SK-N-MC (cell line): ENCODE measurements around the gene CD300LG.

Experiments
- DNase-seq: peaks from one replicate; pipeline ENCODE4 v3.0.0-alpha.2; 2011; ENCODE audit warnings: low read depth, low spot score
- H3K27ac ChIP-seq: fragments of 200-600 bp; sonication (generic); 2 replicates; pipeline ENCODE4 v1.5.1; 2016; ENCODE audit warnings: mixed run types
- H3K36me3 ChIP-seq: fragments of 200-600 bp; sonication (generic); 2 replicates; pipeline ENCODE4 v1.6.1; 2017; ENCODE audit warnings: antibody characterized with exemption, low read length, mixed read lengths; ENCODE audit not compliant: insufficient read depth
- H3K4me3 ChIP-seq: fragments of 200-600 bp; sonication (generic); 2 replicates; pipeline ENCODE4 v1.5.1; 2016
- H3K9ac ChIP-seq: fragments of 200-600 bp; sonication (generic); 2 replicates; pipeline ENCODE4 v1.8.0; 2017; ENCODE audit warnings: mixed run types, mixed read lengths; ENCODE audit not compliant: insufficient read length
- H3K9me3 ChIP-seq: fragments of 200-600 bp; sonication (generic); 2 replicates; pipeline ENCODE4 v1.6.1; 2017; ENCODE audit warnings: low read depth, mild to moderate bottlenecking, antibody characterized with exemption, low read length, moderate library complexity, mixed read lengths
- EZH2 ChIP-seq: fragments of 200-600 bp; sonication (generic); IDR thresholded peaks from one replicate; pipeline ENCODE4 v1.6.1; 2017; ENCODE audit warnings: antibody characterized with exemption
- FOXP2 ChIP-seq: optimal IDR thresholded peaks from 2 replicates; pipeline ENCODE3; 2011; ENCODE audit warnings: mild to moderate bottlenecking, moderate library complexity; ENCODE audit not compliant: insufficient read depth; ENCODE audit errors: extremely low read length, control extremely low read depth
- POLR2AphosphoS5 ChIP-seq: IDR thresholded peaks from 2 replicates; pipeline ENCODE4 v1.6.1; 2012; ENCODE audit warnings: mild to moderate bottlenecking, low read depth, low read length, borderline replicate concordance

The CD300LG gene

GRCh38 chr17:43877451-43878155 lies 30.6 kb downstream of the CD300LG start:
- no peaks in the 10 kb centered on the region for H3K9me3 ChIP-seq
- no peak overlapping the region for H3K4me3 ChIP-seq
- H3K27ac ChIP-seq = no peak overlapping the region
- no peak for TF ChIP-seq POLR2AphosphoS5
- no peak for TF ChIP-seq FOXP2
- no peak for TF ChIP-seq EZH2
- DNase-seq = no peak
- no peak overlapping the region for H3K9ac ChIP-seq
- H3K36me3 ChIP-seq = no peaks in the 10 kb centered on the region

DNA sequence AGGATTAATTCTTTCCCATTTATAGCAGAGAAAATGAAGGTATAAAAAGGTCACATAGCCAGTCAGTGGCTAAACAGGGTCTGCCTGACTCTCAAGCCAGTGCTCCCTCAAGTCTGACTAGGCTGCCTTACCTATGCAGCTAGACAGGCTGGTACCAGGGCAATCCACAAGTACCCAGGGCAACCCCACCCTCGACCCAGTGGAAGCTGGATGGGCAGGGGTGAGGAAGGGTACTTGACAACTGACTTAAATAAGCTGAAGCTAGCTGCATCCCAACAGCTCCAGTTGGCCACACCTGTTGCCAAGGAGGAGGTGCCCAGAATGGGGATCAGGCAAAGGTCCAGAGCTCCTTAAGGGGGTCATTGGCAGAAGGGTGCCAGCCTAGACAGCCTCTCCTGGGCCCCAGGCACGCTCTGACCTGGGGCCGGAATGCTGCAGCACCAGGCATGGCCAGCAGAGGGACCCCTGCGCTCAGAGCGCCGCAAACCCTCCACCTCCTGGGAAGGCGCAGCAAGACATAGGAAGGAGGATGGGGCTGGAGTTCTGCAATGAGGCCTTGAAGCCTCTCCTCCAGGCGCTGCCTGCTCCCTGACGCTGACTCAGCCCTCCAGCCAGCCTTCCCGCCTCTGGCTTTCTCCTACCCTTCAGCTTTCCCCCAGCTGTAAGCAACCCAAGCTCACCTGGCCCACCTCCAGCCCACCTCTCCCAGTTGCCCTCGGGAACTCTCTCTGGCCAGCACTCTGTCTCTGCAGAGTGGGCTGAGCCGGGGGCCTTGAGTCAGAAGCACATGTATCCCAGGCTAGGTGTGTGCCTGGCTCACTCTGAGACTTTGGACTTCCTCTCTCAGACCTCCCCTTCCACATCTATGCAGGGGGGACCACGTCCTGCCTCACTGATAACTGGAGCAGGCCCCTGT lies 31.5 kb downstream of the CD300LG start:
- H3K4me3 ChIP-seq = no peak overlapping the region
- peak overlapping the region; percentile 4 for H3K9ac ChIP-seq
- no peaks in the 10 kb centered on the region for H3K9me3 ChIP-seq
- no peak for TF ChIP-seq EZH2
- peak; percentile 52 for TF ChIP-seq FOXP2
- TF ChIP-seq POLR2AphosphoS5 = no peak
- H3K36me3 ChIP-seq = no peaks in the 10 kb centered on the region
- peak overlapping the region; percentile 4; the same call in 1 of the 2 replicates for H3K27ac ChIP-seq
- peak; percentile 56 for DNase-seq

DNA sequence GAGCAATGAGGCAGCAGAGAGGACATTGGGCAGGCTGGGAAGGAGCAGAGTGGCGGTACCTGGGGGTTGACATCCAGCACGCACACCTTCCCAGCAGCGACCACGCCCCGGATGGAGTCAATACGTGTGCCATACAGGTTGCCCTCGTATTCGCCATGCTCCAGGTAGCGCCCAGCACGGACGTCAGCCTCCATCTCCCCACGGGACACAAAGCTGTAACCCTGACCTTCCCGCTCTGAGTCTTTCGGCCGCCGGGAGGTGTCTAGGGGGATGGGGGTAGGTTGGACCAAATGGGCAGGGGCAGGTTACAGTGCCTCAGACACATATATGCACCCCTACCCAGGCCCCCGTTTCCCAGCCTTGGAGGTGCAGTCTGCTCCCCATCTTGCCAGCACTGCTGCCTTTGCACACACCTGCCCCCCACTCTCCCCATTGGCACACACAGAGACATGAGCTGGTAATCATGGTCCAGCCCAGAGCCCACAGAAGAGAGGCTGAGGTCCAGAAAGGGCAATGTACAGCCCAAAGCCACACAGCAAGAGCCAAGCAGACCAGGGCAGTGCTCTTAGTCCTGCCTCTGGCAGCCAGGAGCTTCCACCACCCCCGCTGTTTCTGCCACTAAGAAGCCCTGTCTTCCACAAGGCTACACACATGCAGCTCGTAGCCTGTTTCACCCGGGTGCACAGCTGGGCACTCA lies 32.9 kb downstream of the CD300LG start:
- Histone ChIP-seq H3K36me3 (no peaks in the 10 kb centered on the region), H3K9ac (no peak overlapping the region), H3K27ac (no peak overlapping the region), H3K9me3 (no peaks in the 10 kb centered on the region), H3K4me3 (no peak overlapping the region)
- DNase-seq = no peak
- no peak for TF ChIP-seq POLR2AphosphoS5
- no peak for TF ChIP-seq EZH2
- TF ChIP-seq FOXP2 = no peak

DNA sequence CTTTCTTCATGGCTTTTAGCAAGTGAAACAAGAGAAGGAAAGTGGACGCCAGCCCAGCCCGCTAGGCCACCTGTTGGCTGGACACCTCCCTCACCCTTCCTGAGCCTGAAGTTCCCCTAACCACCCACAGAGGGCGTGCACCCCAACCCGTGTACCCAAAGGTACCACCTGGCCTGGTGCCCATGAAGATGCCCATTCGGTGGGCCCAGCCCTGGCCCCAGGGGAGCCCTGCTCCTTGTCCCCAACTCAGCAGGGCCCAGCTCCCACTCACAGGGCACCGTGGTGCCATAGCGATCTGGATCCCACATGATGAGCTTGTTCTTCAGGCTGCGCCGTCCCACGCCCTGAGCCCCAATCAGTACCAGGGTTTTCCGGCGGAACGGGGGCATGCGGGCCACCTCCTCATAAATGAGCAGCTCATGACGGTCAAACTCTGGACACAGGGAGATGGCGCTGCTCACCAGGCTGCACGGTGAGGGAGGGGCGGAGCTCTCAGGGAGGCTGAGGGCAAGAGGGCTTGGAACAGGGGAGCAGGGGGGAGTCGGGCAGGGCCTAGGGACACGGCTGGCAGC lies 33.5 kb downstream of the CD300LG start:
- no peak overlapping the region for H3K27ac ChIP-seq
- TF ChIP-seq EZH2 (no peak), POLR2AphosphoS5 (no peak), FOXP2 (no peak)
- no peak overlapping the region for H3K9ac ChIP-seq
- H3K9me3 ChIP-seq = no peaks in the 10 kb centered on the region
- H3K4me3 ChIP-seq = no peak overlapping the region
- H3K36me3 ChIP-seq = no peaks in the 10 kb centered on the region
- DNase-seq = no peak

DNA sequence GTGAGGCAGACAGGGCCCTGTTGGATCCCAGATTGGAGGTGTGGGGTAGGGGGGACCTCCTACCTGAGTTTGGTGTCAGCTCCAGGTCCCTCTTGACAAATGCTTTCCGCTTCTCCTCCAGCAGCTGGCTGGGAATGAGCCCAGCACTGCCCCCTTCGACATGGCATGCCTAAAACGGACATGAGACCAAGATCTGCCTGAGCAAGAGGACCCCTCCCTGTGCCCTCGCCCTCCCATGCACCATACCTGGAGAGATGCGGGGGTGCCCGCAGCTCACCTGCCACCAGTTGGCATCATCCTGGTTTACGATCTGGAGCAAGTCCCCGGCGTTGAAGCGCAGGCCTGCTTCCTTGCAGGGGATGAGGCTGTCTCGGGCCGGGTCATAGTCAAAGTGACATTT lies 34.2 kb downstream of the CD300LG start:
- no peaks in the 10 kb centered on the region for H3K36me3 ChIP-seq
- no peak overlapping the region for H3K27ac ChIP-seq
- H3K4me3 ChIP-seq = no peak overlapping the region
- no peak for DNase-seq
- TF ChIP-seq EZH2 (no peak), FOXP2 (no peak)
- no peaks in the 10 kb centered on the region for H3K9me3 ChIP-seq
- no peak overlapping the region for H3K9ac ChIP-seq

- H3K36me3 ChIP-seq = no peaks in the 10 kb centered on the region
- no peak overlapping the region for H3K9ac ChIP-seq
- no peaks in the 10 kb centered on the region for H3K9me3 ChIP-seq
- no peak for DNase-seq
- no peak overlapping the region for H3K4me3 ChIP-seq
- no peak for TF ChIP-seq EZH2
- TF ChIP-seq FOXP2 = no peak
- TF ChIP-seq POLR2AphosphoS5 = no peak
- H3K27ac ChIP-seq = no peak overlapping the region
Observed at GRCh38 chr17:43881758-43882505, 35.0 kb downstream of the CD300LG start.

GRCh38 chr17:43882761-43883415 lies 35.9 kb downstream of the CD300LG start:
- TF ChIP-seq FOXP2 = no peak
- TF ChIP-seq POLR2AphosphoS5 = no peak
- no peak for TF ChIP-seq EZH2
- Histone ChIP-seq H3K4me3 (no peak overlapping the region), H3K36me3 (no peaks in the 10 kb centered on the region), H3K9ac (no peak overlapping the region), H3K27ac (no peak overlapping the region), H3K9me3 (no peaks in the 10 kb centered on the region)
- no peak for DNase-seq
